HEK293T (cell line): ENCODE measurements around the gene TSFM.

Experiments used
- ARNT ChIP-seq: fragments of 450-650 bp; IDR thresholded peaks from 2 replicates; pipeline ENCODE4 v1.6.1; 2017; ENCODE audit warnings: mild to moderate bottlenecking
- BHLHE40 ChIP-seq: fragments of 450-650 bp; IDR thresholded peaks from 2 replicates; pipeline ENCODE4 v1.6.1; 2016; ENCODE audit warnings: mild to moderate bottlenecking, moderate library complexity, borderline replicate concordance
- FOXK2 ChIP-seq: fragments of 450-650 bp; IDR thresholded peaks from 2 replicates; pipeline ENCODE4 v1.6.1; 2016; ENCODE audit warnings: mild to moderate bottlenecking
- FOXM1 ChIP-seq: fragments of 450-650 bp; IDR thresholded peaks from 2 replicates; pipeline ENCODE4 v1.6.1; 2017; ENCODE audit warnings: mild to moderate bottlenecking, borderline replicate concordance
- HDGF ChIP-seq: fragments of 450-650 bp; IDR thresholded peaks from 2 replicates; pipeline ENCODE4 v1.6.1; 2017; ENCODE audit warnings: antibody characterized with exemption, borderline replicate concordance
- LEF1 ChIP-seq: fragments of 450-650 bp; IDR thresholded peaks from 2 replicates; pipeline ENCODE4 v1.6.1; 2017; ENCODE audit warnings: mild to moderate bottlenecking, borderline replicate concordance
- NFRKB ChIP-seq: fragments of 450-650 bp; IDR thresholded peaks from 2 replicates; pipeline ENCODE4 v1.6.1; 2016; ENCODE audit warnings: mild to moderate bottlenecking, moderate library complexity
- SP1 ChIP-seq: fragments of 450-650 bp; IDR thresholded peaks from 2 replicates; pipeline ENCODE4 v1.6.1; 2017
- SUZ12 ChIP-seq: fragments of 450-650 bp; IDR thresholded peaks from 2 replicates; pipeline ENCODE4 v1.6.1; 2016; ENCODE audit warnings: mild to moderate bottlenecking

DNA sequence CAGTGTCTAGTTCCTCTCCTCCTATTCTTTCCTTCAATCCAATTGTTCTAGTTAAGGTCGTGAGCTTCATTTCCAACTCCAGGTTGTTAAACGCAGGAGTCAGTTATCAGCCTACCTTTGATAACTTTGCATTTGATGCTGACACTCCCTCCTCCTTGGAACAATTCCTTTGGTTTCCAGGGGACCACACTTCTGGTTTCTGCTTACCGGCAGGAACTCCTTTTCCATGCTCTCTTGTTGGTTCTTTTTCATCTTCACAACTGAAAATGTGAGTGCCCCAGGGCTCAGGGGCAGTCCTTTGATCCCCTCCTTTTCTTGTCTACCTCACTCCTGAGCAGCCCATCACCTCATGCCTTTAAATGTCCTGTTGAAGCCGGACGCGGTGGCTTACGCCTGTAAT, 5.2 kb upstream of the TSFM start:
- TF ChIP-seq NFRKB (no peak), HDGF (no peak), LEF1 (no peak), BHLHE40 (no peak), FOXK2 (no peak), FOXM1 (no peak), SUZ12 (no peak), SP1 (no peak), ARNT (no peak)
